ENCODE measurements around the gene PDZRN4. TPM values are rescaled to one million over a fixed set of nuclear protein-coding genes. Genes with fewer than 3 reads are reported as not detected.
A peak's percentile ranks its signal among the peaks of the same experiment; 100 is the strongest.

The PDZRN4 gene
- total RNA-seq, 1 donor = 2.4 TPM

DNA sequence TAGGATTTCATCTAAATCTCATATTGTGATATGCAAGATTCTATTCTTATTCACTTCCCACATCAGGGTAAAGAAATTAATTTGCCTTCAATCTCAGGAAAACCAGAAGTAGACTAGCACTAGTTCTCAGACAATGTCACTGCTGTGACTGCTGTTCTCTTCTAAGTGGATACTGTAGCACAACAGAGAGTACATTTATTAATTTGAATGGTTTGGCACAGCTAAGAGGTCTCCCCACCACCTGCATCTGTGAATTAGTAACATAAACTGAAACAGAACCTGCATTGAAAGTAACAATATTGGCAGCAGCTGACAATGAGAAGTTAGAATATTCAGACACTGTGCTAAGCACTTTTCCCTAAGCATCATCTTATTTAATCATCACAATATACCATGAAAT lies 253.1 kb downstream of the PDZRN4 start:
- no peak for DNase-seq (ENCODE audit: low read depth in 2 of 3, low spot score in 2 of 3)

DNA sequence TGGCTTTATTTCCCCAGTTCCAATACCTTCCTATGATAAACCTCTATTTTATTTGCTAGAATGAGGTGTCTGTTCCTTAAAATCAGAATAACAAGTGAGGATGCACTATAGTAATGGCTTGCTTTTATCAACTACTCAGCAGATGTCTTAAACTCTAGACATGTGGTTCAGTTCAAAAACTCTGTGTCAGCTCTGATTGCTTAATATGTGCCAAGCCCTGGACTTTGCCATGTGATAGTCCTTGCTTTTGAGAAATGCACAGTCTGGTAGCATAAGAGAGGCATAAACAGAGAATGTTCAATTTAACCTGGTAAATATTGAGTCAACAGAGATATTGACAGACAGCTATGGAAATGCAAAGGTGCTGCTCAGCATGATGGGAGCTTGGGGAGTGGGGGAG lies 254.8 kb downstream of the PDZRN4 start:
- no peak for DNase-seq (ENCODE audit: low read depth in 2 of 3, low spot score in 2 of 3)

DNA sequence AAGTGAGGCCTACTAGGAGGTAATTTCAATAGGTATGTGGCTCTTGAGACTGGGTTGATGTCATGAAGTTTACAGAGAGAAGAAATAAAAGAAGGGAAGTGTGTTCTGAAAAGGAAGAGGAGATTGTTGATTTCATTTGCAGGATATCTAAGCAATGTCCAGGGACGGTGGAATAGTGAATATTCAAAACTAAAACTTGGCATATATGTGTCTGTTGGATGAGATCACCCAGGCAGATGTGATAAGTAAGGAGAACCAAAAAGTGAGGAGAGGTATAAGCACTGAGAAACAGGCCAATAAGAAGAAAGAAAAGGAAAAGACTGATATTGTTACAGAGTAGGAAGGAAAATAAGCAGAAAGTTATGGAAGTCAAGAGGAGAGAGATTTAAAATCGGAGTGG lies 255.6 kb downstream of the PDZRN4 start:
- DNase-seq (ENCODE audit: low read depth in 2 of 3, low spot score in 2 of 3) = no peak

DNA sequence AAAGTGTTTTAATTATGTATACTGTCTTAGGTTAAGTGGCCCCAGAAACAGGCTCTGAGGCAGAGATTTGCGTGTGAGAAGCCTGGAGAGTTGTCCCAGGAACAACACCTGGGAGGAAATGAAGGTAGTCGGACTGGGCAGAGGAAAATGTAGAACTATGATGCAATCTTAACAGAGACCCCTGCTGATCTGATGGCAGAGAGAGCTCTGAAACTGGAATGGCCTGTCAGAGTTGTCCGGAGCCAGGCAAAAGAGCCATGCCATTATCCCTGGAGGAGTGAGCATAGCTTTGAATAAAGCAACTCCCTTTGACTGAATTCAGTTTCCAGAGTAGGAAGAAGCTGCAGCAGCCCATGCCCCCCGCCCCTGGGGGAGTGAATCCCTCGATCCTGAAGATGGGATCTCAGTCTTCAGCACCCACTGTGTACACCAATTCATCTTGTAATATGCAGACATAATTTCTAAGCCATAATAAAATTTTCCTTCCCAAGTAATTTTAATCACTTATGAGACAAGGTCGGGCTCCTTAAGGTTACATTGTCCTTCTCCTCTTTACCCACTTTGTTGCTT lies 264.8 kb downstream of the PDZRN4 start:
- no peak for DNase-seq (ENCODE audit: low read depth in 2 of 3, low spot score in 2 of 3)

DNA sequence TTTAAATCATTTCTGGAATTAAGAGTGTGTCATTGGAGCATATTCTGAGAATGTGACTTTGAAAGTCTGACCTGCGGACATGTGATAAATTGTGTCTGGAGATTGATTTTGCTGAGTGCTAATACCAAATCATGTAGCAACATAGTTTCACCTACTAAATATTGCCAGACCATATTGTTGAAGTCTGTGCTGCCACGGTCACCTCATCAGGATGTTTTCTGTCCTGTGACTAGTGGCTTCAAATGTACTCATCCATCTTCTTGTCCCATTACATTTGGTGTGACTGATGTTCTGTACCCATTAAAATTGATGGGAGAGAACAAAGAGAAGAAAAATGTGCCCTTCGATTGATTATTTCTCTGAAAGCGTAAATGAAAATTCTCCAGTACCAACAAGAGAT lies 265.3 kb downstream of the PDZRN4 start:
- no peak for DNase-seq (ENCODE audit: low read depth in 2 of 3, low spot score in 2 of 3)

DNA sequence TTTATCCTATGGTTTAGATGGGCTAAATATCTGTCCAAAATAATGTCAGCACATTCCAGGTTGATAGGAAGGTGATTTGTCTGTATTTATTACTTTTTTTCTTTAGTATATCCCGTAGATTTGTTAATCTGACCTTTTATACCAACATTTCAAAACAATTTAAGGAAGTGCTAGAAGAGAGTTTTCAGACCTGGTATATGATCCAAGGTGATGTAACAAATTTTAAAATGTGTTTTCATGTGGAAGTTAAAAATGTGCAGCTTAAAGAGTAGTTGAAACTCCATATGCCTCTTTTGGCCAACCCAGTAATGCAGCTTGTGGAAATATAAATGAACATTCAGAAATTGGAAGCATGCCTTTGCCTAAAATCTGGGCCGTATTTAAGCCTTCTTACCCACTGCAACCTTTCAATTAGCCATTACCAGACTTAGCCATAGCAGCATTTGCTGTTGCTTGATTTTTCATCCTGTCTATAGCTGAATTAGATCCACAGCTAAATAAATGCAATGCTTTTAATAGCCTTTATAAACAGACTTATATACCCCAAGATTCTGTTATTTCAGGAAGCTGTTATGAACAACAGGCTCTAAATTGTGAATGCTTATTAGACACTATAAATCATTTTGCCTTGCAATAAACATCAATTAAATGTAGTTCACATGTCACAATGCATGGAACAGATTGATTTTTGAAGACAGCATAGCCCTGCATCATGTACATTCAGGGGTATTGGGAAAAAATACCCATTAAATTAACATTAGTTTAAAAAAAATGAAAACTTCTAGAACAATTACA lies 271.2 kb downstream of the PDZRN4 start:
- DNase-seq (ENCODE audit: low read depth in 2 of 3, low spot score in 2 of 3) = peak in 1 of 3 donors; percentile 18

DNA sequence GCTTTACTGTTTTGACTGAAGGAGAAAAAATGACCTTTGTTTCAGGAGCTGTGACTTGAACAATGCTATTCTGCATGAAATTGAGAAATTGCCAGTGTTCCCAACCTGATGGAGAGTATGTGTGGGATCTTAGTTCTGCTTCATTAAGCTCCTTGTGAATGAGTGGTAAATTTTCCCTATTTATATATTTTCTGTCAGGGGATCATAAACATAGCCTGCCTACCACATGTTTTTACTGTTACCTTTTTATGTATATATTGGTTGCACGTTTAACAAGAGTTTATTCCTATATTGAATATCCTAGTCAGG lies 271.7 kb downstream of the PDZRN4 start:
- DNase-seq (ENCODE audit: low read depth in 2 of 3, low spot score in 2 of 3) = no peak

DNA sequence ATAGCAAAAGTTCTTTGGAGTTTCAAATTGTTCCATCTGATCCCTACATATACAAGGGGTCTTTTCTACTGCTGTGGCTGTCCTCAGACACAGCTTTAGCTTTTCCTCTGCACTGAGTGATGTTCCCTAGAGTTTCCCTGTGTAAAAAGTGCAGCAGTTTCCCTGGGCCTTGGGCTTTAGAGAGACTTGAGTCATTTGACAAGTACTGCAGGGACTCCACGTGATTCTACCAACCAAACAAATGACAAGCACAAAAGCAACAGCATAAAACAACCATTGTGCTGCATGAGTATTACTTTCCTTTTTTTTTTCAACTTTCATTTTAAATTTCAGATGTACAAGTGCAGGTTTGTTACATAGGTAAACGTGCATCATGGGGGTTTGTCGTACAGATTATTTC lies 272.8 kb downstream of the PDZRN4 start:
- no peak for DNase-seq (ENCODE audit: low read depth in 2 of 3, low spot score in 2 of 3)

DNA sequence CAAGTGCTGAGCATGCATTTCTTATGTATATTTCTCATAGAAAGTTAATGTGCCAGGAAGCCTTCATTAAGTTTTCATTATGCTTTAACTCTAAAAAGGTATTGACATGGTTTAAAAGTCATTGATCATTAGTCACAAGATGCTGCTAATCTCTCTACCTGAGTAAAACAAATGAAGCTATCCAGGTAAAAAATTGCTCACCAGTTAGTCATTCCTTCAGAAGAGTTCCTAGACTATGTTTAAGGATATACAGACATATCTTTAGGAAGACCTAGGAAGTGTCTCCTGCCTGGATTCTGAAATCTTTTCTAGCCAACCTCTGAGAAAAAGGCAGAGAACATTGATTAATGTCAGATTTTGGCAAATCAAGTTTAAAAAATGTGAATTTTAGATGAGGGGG lies 274.2 kb downstream of the PDZRN4 start:
- DNase-seq (ENCODE audit: low read depth in 2 of 3, low spot score in 2 of 3) = no peak

DNA sequence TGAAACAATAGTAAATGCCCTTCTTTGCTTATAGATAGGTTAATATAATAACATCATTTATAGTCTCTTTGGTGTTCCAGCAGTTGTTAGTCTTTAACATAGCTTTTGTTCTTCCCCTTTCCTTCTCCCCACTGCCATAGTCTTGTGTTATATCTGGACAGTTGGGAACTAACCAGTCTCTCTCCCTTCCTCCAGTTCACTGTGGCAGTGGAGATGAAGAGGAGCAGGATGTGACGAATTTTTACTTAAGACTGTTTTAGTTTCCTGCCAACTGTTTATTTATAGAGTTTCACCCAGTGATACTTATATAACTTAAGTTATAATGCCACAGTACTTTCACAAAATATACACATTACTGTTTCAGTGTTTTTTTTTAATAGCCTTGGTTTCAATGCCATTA lies 277.4 kb downstream of the PDZRN4 start:
- DNase-seq (ENCODE audit: low read depth in 2 of 3, low spot score in 2 of 3) = peak in 1 of 3 donors; percentile 2

DNA sequence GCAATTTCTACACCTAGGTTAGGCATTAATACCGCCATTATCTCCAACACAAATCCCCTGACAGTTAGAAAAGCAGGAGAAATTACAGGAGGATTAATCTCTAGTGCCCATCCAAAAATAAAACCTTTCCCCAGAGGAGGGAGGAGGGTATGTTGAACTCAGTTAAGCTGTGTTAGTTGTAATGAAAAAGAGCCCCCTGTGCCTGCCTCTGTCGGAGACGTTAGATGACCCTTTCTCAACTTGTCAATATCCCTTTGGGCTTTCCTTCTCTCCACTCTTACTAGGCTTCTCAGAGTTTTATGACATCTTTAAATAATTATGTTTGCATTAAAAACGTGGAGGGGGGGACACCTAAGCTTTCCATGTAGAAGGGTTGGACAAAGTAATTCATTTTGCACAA lies 278.2 kb downstream of the PDZRN4 start:
- DNase-seq (ENCODE audit: low read depth in 2 of 3, low spot score in 2 of 3) = no peak

DNA sequence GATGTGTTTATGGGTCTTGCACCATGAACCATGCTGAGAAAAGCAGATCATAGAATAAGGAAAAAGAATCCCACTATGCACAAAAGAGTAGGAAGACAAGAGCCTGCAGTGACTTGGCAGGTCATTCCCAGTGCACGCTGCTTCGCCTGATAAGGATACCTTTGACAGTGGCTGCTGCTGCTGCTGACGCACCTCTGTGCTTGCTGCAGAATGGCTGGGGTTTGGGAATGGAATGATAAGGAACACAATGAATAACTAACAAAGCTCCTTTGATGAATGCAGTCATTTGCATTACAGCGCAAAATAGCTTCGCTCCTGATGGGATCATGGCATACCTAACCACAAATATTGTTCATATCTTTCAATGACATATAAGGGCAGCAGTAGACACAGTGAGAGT lies 278.7 kb downstream of the PDZRN4 start:
- no peak for DNase-seq (ENCODE audit: low read depth in 2 of 3, low spot score in 2 of 3)

DNA sequence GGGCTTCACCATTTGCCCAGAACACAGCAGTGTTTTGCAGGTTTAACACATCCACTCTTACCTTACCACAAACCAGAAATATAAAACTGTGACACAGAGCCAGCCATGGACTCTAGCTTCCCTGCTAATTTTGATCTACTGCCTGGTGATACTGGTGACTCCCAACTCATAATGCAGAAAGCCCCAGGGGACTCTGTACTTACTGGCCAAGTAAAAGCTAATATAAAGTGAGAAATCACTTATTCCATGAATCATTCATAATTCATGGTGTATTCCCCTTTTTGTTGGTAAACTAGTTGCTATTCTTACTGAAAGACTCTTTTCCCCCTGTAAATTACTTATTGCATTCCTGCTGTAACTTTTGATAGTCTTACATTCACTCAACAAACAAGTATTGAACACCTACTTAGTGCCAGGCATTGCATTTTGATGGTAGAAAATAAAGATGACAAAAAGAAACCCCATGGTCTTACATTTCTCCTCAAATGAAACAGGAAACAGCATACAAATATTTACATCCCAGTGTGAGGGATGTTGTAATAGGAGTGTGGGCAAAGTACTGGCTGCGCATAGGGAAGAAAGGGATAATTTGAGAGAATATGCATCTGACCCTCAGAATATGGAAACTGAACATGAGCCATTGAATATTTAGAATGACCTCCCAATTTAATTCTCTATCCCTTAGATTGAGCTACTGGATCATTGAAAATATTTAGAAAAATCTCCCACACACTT lies 279.6 kb downstream of the PDZRN4 start:
- DNase-seq (ENCODE audit: low read depth in 2 of 3, low spot score in 2 of 3) = no peak

DNA sequence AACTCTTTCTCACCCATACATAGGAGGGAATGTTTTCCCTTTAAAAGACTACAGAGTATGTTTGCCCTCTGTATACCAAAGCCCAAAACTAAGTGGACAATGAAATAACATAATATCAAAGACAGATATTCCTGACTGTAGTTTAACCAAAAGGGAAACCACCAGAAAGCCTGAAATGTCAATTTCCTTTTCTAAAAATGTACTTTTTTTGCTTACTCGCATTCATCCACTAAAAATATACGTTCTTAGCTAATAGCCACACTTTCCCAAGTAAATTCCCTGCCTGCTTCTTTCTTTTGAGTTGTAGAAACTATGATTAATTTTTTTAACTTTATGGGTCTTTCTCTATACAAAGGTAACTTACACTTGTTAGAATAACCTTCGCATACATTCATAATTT lies 280.2 kb downstream of the PDZRN4 start:
- no peak for DNase-seq (ENCODE audit: low read depth in 2 of 3, low spot score in 2 of 3)

DNA sequence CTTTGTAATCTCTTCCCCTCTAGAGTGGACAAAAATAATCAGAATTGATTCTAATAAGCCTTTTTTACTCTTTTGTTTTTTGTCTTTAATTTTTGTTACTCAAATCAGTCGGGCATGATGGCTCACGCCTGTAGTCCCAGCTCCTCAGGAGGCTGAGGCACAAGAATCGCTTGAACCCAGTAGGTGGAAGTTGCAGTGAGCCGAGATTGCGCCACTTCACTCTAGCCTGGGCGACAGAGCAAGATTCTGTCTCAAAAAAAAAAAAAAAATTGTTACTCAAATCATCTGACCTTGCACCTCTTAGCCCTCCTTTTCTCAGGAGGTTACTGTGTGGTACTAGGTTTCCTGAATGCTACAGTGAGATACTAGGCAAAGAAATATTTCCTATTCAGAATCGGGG lies 280.6 kb downstream of the PDZRN4 start:
- no peak for DNase-seq (ENCODE audit: low read depth in 2 of 3, low spot score in 2 of 3)

DNA sequence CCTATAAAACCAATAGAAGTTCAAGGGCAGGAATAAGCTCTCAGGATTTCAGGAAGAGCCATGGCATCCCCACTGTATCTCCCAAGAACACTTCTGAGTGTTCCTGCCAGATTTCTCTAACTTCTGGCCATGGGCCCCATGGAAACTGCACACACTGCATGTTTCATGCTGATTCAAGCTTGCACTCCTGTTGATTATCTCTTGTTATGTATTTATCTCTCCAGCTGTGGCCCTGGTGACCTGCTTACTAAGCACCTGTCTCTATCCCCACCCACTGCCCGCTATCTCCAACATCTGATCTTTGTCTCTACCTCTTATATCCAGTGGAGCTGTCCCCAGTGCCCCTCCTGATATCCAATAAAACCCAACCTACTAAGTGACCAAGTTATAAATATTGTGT lies 285.3 kb downstream of the PDZRN4 start:
- DNase-seq (ENCODE audit: low read depth in 2 of 3, low spot score in 2 of 3) = no peak

DNA sequence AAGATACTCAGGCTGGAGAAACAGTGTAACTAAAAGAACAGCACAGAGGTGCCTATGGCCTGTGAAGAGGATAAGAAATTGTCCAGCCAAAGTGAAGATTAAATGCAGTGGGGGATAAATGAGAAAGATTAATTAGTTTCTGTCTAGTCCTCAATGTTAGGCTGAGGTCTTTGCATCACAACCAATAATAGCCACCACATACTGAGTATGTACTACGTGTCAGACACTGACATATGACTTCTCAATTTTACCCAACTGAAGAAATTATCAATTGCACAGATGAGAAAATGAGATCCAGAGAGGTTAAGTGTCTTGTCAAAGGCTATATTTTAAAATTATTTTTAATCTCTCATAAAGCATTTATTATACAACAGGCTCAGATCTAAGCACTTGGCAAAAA lies 285.9 kb downstream of the PDZRN4 start:
- no peak for DNase-seq (ENCODE audit: low read depth in 2 of 3, low spot score in 2 of 3)

DNA sequence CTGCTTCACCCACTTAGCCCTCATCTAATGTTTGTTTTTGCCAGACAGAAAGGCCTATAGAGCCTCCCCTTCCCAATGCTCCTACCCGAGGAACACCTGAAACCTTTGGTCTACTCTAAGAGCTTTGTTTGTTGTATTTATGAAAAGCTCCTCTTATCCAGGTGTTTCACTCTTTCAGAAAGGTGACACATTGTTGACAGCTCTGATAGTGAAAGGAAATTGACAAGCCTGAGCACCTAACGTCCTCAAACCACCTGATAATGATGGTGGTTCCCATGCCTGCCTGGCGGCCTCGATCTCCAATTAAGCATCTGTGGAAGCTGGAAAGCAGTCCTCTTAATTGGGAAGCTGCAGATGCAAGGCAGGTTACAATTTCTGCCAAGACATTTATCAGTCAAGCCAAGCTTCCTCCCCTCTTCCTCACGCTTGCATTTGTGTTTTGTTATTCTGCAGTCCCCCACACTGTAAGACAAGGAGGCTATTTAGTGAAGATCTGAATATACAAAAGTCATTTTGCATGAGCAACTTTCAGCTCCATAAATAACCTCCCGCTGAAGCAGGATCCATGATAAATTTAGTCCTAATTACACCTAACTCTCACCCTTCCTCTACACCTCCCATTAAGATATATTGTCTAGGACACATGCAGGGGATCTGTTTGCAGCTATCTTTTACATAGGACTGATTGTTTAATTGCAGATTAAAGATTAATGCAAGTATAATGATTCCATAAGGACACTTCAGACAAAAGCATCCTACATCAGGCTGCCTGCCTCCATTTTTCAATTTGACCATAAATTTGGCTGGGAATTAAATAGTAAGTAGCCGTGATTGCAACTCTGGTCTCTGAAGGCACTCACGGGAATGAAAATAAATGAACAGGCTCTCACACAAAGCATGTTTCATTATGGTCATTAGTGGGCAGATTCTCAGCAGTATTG lies 288.6 kb downstream of the PDZRN4 start:
- no peak for DNase-seq (ENCODE audit: low read depth in 2 of 3, low spot score in 2 of 3)

DNA sequence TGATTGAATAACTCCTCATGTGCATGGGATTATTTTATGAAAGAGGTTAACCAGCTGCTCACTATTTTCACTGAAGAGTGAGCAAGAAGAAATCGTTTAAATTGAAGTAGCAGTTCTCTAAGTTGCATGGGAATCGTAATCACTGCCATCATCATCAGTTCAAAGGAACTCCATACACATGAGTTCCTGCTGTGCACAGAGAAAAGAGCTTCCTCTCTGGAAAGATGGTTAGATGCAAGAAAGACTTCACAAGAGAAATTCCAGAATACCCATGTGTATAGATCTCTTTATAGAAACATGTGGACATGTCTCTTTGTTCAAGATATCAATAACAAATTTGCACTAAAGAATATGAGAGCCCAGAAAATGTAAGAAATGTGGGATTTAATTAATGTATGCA lies 291.3 kb downstream of the PDZRN4 start:
- DNase-seq (ENCODE audit: low read depth in 2 of 3, low spot score in 2 of 3) = no peak

DNA sequence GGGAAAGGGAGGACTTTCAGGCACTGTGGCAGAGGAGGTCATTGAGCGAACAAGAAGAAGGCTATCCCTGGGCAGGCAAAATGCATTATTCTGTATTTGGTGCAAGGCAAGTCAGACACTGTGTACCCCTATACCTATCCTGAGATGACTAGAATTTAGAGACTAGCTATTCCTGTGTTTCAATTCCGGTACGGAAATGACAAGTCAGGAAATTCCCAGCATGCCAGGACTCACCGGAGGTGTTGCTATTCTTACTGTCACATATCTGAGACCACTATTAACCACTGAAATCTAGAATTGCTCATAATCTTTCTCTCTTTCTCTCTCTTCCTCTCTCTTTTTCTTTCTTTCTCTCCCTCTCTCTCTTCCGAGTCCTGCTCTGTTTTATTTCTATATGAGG lies 297.1 kb downstream of the PDZRN4 start:
- DNase-seq (ENCODE audit: low read depth in 2 of 3, low spot score in 2 of 3) = no peak

DNA sequence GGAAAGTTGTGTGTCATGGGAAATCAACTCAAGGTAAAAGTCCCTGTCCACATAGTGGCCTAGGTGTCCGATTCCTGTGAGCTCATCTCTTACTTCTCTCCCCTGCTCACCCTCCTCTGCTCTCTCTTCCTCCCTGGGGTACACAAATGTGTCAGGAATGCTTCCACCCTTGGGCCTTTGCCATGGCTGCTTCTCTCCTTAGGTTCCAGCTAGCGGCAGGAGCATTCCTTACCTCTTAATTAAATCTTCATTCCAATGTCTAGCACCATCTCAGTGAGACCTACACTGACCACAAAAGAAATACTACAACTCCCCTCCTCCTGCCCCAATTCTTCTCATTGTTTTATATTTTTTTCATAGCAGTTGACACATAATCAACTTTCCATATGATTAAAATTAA lies 298.6 kb downstream of the PDZRN4 start:
- no peak for DNase-seq (ENCODE audit: low read depth in 2 of 3, low spot score in 2 of 3)
